Measurements from ENCODE around the gene PPIA.

DNA sequence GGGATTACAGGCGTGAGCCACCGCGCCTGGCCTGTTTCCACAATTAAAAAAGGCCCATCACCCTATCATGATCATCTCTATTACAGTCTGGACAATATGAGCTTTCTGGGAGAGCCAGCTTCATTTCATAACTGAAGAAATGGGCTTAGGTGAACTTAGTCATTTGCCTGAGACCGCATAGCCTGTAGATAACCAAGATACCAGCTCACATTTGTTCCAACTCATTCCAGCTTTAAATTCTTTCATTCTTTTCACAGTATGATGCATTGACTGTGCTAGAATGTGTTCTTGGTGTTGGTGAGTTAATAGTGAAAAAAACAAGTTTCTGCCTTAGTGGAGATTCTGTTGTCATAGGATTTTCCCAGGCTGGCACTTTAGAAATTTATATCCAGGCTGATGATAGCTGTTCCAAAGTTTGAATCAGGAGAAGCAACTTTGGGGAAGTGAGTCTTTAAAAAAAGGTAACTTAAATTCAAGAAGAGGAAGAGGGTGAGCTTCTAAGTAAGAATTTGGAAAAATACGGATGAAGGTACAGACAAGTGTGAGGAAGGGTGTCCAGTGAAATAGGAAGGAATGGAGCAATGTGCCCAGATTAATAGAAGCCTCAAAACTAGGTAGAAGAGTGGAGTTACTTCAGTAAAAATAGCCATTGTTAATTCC lies 53.5 kb downstream of the PPIA start:
- TF ChIP-seq POLR2A (IDR thresholded peaks at IDR 0.05), result no peak
- TF ChIP-seq, protein P1, sequence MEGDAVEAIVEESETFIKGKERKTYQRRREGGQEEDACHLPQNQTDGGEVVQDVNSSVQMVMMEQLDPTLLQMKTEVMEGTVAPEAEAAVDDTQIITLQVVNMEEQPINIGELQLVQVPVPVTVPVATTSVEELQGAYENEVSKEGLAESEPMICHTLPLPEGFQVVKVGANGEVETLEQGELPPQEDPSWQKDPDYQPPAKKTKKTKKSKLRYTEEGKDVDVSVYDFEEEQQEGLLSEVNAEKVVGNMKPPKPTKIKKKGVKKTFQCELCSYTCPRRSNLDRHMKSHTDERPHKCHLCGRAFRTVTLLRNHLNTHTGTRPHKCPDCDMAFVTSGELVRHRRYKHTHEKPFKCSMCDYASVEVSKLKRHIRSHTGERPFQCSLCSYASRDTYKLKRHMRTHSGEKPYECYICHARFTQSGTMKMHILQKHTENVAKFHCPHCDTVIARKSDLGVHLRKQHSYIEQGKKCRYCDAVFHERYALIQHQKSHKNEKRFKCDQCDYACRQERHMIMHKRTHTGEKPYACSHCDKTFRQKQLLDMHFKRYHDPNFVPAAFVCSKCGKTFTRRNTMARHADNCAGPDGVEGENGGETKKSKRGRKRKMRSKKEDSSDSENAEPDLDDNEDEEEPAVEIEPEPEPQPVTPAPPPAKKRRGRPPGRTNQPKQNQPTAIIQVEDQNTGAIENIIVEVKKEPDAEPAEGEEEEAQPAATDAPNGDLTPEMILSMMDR (IDR thresholded peaks at IDR 0.05), result no peak

All from testis (tissue), 2 donors.